Epithelial cell of prostate (primary cell): ENCODE results near the gene RPL13A.
"Not testable (repeated sequence)": the region's sequence is repeated elsewhere in the genome, so short reads cannot be mapped to it uniquely, and the experiment has no call there.

ENCODE experiments used
- DNase-seq: peaks from one replicate; pipeline ENCODE4 v3.0.0-alpha.2; 2011; ENCODE audit warnings: low read depth, low spot score
- H3K27ac ChIP-seq: fragments of 450-650 bp; 2 replicates; pipeline ENCODE4 v1.5.1; 2017; ENCODE audit warnings: mild to moderate bottlenecking

Gene RPL13A

GRCh38 chr19:49453757-49454240, 33.6 kb upstream of the RPL13A start:
- H3K27ac ChIP-seq, result peak overlapping the region; percentile 83

DNA sequence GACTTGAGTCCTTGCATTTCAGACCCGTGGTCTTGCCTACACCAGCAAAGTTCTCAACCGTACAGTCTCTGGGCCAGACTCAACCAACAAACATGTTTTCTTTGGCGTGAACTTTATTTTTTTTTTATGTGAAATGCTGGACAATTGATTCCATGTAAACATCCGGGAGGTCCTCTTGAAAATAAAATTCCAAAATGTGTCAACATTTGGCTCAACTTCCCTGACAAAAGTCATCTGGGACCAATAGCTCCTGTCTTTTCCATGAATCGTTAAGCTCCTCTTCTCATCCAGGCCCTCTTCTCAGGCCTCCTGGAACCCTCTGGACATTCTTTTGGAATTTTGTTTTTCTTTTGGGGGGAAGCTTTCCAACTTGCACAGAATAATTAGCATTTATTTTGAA, 31.6 kb upstream of the RPL13A start:
- no peak overlapping the region for H3K27ac ChIP-seq
- no peak for DNase-seq

More at GRCh38 chr19:49453757-49454240, 33.6 kb upstream of the RPL13A start:
- no peak for DNase-seq

GRCh38 chr19:49456326-49456725, 31.1 kb upstream of the RPL13A start:
- H3K27ac ChIP-seq, result no peak overlapping the region
- no peak for DNase-seq

DNA sequence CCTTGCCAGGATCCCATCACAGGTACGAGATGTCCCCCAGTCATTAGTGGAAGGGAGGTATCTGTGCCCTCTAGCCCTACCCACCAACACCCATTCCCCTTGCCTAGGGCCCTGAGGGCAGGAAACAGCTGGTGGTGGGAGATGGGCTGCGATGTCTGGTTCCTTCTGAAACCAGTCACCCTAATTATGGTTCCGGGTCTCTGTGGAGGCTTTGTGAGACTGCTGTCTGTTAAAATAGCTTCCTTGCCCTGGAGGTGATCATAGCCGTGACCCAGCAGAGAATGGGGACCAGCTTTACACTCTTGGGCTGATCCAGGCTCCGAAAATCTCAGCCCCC, 28.9 kb upstream of the RPL13A start:
- H3K27ac ChIP-seq, result no peak overlapping the region
- no peak for DNase-seq

DNA sequence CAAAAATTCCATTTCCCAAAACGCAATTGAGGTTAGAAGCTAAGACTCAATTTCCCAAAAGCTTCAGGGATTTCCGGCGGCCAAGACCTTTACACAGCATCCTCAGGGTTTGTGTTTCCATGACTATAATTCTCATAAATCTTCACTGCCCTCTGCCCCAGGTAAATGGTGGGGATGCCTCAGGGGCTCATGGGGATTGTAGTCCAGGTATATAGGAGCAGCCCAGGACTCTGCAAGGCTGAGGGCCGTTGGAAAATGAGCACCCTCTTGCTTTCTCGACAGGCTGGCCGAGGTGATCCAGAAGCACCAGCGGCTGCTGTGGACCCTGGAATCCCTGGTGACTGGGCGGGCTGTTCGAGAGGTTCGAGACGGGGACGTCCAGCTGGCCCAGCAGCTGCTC, 28.0 kb upstream of the RPL13A start:
- no peak overlapping the region for H3K27ac ChIP-seq
- DNase-seq, result no peak

DNA sequence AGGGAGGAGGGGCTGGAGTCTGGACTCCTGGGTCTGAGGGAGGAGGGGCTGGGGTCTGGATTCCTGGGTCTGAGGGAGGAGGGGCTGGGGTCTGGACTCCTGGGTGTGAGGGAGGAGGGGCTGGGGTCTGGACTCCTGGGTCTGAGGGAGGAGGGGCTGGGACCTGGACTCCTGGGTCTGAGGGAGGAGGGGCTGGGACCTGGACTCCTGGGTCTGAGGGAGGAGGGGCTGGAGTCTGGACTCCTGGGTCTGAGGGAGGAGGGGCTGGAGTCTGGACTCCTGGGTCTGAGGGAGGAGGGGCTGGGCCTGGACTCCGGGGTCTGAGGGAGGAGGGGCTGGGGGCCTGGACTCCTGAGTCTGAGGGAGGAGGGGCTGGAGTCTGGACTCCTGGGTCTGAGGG, 26.3 kb upstream of the RPL13A start:
- DNase-seq, H3K27ac ChIP-seq: not testable (repeated sequence)

DNA sequence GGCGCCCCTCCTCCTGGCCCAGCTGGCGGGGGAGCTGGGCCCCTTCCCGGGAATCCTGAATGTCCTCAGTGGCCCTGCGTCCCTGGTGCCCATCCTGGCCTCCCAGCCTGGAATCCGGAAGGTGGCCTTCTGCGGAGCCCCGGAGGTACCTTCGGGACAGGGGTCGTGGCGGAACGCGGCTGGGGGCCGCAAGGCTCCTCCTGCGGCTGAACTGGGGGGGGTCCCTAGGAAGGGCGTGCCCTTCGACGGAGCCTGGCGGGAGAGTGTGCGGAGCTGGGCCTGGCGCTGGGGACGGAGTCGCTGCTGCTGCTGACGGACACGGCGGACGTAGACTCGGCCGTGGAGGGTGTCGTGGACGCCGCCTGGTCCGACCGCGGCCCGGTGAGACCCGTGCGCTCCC, 25.8 kb upstream of the RPL13A start:
- H3K27ac ChIP-seq, result no peak overlapping the region
- no peak for DNase-seq

DNA sequence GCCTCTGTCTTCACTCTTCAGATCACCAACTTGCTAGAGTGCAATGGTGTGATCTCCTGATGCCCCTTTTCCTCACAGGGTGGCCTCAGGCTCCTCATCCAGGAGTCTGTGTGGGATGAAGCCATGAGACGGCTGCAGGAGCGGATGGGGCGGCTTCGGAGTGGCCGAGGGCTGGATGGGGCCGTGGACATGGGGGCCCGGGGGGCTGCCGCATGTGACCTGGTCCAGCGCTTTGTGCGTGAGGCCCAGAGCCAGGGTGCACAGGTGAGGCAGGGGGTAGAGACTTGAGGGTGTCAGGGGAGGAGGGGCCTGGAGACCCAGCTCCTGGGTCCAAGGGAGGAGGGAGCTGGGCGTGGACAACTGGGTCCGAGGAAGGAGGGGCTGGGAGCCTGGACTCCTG, 24.9 kb upstream of the RPL13A start:
- H3K27ac ChIP-seq, result no peak overlapping the region
- DNase-seq, result no peak

DNA sequence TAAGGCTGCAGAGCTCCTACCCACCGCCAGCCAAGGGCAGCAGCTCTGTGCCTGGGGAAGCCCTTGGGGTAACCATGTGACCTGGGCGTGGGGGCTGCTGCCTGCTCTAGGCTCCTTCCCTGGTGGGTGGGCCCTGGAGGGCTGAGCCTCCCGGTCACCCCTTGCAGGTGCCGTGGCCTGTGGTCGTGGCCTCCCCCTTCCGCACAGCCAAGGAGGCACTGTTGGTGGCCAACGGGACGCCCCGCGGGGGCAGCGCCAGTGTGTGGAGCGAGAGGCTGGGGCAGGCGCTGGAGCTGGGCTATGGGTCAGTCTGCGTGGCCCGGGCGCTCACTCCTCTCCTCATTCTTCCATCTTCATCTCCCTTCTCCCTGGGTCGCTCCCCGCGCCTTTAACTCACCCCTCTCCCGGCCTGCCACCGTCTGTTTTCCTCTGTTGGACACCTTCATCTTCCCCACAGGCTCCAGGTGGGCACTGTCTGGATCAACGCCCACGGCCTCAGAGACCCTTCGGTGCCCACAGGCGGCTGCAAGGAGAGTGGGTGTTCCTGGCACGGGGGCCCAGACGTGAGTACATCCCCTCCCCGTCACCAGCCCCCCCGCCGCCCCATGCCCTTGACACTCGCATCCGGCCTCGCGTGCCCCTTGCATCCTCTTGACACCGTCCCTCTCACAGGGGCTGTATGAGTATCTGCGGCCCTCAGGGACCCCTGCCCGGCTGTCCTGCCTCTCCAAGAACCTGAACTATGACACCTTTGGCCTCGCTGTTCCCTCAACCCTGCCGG, 23.3 kb upstream of the RPL13A start:
- H3K27ac ChIP-seq, result no peak overlapping the region

DNA sequence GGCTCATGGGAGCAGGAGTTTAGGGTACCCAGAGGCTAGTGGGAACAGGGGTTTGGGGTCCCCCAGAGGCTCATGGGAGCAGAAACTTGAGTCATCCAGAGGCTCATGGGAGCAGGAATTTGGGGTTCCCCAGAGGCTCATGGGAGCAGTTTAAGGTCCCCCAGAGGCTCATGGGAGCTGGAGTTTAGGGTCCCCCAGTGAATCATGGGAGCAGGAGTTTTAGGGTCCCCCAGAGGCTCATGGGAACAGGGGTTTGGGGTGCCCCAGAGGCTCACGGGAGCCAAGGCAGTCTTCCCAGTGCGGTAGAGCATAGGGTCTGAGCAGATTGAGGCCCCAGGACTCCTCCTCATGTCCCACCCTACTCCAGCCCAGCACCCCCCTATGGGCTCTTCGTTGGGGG, 22.0 kb upstream of the RPL13A start:
- H3K27ac ChIP-seq, result no peak overlapping the region
- no peak for DNase-seq

More for the DNA sequence above, 23.3 kb upstream of the RPL13A start:
- DNase-seq, result no peak

DNA sequence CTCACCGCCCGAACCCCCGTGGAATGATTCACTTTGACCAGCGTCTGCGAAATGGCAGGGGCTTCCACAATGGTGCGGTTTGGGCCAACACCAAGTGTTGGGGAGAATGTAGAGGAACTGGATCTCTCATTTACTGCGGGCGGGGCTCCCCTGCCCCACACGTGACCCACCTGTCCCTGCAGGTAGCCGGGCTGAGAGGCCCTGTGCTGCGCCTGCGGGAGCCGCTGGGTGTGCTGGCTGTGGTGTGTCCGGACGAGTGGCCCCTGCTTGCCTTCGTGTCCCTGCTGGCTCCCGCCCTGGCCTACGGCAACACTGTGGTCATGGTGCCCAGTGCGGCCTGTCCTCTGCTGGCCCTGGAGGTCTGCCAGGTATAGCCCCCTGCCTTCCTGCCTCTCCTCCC, 19.2 kb upstream of the RPL13A start:
- peak overlapping the region; percentile 58 for H3K27ac ChIP-seq

DNA sequence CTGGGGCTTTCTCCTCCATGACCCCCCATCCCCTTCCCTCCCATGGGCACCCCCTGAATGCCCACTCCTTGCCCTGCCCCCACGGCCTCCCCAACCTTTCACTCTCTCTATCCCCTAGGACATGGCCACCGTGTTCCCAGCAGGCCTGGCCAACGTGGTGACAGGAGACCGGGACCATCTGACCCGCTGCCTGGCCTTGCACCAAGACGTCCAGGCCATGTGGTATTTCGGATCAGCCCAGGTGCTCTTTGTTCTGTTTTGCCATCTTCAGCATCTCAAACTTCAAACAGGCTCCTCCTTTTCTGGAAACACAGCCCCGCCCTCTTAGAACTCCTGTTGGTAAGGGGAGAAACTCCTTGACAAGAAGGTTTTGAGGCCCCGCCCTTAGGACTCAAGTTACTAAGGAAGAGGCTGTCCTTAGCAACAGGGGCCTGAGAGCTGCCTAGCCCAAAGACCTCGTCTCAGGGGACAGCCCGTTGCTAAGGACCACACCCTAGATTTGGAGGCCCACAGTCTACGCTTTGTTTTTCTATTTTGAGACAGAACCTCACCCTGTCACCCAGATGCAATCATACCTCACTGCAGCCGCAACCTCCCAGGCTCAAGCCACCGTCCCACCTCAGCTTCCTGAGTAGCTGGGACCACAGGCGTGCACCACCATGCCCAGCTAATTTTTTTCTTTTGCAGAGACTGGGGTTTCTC, 18.5 kb upstream of the RPL13A start:
- H3K27ac ChIP-seq, result peak overlapping the region; percentile 58

More for the DNA sequence above, 19.2 kb upstream of the RPL13A start:
- DNase-seq, result peak; percentile 88

GRCh38 chr19:49469828-49470614, 17.4 kb upstream of the RPL13A start:
- no peak for DNase-seq
- H3K27ac ChIP-seq, result no peak overlapping the region

More for the DNA sequence above, 18.5 kb upstream of the RPL13A start:
- peak; percentile 60 for DNase-seq

DNA sequence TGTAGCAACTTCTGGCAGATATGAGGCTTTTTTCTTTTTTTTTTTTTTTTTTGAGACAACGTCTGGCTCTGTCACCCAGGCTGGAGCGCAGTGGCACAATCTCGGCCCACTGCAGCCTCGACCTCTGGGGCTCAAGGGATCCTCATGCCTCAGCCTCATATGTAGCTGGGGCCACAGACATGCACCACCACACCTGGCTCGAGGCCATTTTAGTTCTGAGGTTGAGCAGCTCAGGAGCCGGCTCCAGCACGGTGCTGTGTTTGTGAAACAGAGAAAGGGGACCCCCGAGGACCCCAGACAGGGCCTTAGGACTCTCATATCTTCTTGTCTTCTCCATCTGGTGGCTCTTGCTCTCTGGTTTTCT, 16.8 kb upstream of the RPL13A start:
- no peak for DNase-seq
- H3K27ac ChIP-seq, result no peak overlapping the region

GRCh38 chr19:49472936-49473335, 14.5 kb upstream of the RPL13A start:
- DNase-seq, result no peak
- no peak overlapping the region for H3K27ac ChIP-seq

DNA sequence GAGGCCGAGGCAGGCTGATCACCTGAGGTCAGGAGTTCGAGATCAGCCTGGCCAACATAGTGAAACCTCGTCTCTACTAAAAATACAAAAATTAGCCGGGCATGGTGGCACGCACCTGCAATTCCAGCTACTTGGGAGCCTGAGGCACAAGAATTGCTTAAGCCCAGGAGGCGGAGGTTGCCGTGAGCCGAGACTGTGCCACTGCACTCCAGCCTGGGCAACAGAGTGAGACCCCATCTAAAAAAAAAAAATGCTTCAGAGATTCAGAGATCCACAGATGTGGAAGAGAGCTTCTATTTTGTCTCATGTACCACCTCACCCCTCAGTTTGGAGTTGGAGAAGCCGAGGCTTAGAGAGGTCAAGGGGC, 13.9 kb upstream of the RPL13A start:
- not testable (repeated sequence) for DNase-seq, H3K27ac ChIP-seq

DNA sequence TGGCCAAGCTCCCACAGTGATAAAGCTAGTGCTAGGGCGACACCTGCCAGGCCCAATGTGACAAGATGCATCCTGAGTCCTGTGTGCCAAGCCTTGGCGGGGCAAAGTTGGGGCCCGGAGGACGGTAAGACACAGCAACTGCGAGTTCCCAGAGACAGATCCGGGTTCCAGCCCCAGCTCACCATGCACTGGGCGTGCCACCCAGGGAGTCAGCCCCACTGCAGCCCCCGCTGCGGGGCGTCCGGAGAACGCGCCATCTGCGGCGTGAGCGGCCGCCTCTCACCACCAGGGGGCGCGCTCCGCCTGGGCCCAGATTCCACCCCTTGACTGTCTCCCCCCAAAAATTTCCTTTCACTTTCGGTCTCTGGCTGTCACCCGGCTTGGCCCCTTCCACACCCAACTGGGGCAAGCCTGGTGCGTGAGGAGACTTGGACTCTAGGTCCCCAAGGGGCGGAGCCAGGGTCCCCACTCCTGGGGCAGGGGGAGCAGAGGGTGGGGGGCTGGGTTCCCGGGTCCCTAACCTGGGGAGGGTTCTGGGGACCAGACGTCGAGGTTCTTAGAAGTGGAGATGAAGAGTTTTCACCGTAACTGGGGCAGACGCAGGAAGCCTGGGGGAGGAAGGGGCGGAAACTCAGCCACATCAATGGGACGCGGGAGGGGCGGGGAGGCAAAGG, 13.4 kb upstream of the RPL13A start, which contains the start of gene FLT3LG:
Gene FLT3LG, plus strand, starts transcription at position 348 of the 674 bp plus-strand sequence. CDS start 425 bp downstream, outside the sequence.
- H3K27ac ChIP-seq, result no peak within 1 kb of the TSS
- no peak for DNase-seq

- H3K27ac ChIP-seq, result no peak overlapping the region
Measured at GRCh38 chr19:49474542-49474924, 12.9 kb upstream of the RPL13A start.

GRCh38 chr19:49475191-49475917, 12.1 kb upstream of the RPL13A start:
- no peak overlapping the region for H3K27ac ChIP-seq

More at GRCh38 chr19:49474542-49474924, 12.9 kb upstream of the RPL13A start:
- DNase-seq, result no peak

More at GRCh38 chr19:49475191-49475917, 12.1 kb upstream of the RPL13A start:
- no peak for DNase-seq
